GM19240 (cell line): ENCODE data around the gene NFRKB.
"Not testable (repeated sequence)": the region's sequence is repeated elsewhere in the genome, so short reads cannot be mapped to it uniquely, and the experiment has no call there.

Experiments
- DNase-seq: peaks from one replicate; pipeline ENCODE4 v3.0.0; 2011; ENCODE audit warnings: low spot score; ENCODE audit not compliant: insufficient read length

The NFRKB gene

DNA sequence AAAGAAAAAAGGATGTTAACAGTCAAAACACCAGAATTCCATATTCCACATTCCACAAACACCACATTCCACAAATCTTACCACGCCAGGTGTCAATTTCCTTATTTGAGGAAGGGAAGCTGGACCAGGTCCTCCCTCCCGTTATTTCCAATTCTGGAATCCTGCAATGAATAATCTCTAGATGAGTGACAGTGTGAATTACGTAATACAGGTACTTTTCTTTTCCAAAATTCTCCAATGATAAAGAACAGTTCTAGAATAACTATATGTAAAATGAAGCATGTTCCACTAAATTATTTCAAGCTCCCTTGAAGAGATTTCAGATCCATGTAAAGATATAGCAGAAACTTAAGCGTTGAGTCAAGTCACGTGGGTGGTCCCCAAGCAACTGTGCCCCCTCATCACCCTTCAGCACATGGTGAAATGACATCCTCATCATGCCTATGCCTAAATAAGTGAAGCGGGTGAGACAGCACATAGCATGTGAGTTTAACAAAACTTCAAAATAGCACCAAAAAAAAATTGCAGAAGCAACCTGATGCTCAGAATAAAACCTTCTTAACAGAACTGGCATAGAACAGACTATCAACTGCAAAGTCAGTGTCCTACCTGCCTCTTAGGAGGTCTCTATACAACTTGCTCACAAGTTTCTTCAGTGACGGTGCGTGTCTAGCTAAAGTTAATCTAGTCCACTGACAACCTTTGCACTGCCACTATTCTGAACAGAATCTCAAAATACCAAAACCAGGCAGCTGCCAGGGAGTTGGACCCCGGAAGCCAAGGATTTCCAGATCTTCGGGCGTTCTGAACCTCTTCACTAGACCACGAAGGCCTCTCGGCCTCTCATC is 876 bp downstream of the NFRKB start:
- DNase-seq, result peak; percentile 8

GRCh38 chr11:129888451-129888850 is 6.9 kb downstream of the NFRKB start:
- DNase-seq, result no peak

DNA sequence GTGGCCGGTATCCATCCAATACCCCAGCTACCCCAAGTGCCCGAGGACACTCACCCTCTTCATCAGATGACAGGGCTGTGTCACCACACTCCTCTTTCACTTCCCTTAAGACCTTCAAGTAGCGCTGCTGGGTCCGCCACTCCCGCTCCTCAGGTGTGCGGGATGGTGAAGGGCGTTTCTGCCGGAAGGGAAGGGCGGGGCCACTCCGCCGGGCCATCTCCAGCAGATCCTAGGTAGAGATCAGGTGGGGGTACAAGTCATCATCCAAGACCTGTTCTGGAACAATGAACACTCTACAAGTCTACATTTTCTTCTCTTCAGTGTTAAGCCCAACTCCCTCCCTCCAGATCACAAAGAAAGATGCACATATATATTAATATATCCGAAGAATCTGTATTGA is 10.0 kb downstream of the NFRKB start:
- DNase-seq, result no peak

DNA sequence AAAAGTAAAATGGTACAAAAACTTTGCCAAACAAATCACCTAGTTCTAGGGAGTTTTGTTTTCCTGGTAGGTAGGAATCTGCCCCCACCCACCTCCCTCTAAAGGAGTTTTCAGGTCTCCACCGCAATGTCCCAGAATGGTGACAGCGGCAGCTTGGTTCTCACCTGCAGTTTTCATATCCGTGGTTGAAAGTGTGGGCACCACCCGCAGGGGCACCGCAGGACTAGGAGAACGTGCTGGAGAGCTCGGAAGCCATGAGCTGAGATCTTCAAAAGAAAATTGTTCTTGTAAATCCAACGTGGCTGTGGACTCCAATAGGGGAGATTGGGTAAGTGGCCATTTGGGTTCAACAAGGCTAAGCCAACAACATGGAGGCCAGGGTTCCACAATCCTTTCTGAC is 10.8 kb downstream of the NFRKB start:
- DNase-seq, result no peak

- DNase-seq, result peak; percentile 29
These were observed 13.7 kb downstream of the NFRKB start for GRCh38 chr11:129881570-129882170.

DNA sequence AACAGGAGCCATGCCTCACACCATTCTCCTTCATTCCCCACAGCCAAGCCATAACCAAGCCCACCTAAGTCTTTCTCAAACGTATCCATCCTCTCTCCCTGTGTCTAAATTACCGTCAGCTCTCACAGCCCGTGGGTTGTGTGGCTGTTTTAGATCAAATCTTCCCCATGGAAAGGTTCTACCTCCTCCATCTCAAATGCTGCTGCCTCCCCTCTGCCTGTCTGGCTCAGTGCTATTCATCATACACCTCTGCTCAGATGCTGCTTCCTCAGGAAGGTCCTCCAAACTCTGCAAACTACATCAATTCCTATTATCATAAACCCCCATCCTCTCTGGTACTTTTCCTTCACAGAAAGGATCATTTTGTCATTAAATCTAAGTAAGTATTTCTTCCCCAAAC is 15.1 kb downstream of the NFRKB start:
- no peak for DNase-seq

DNA sequence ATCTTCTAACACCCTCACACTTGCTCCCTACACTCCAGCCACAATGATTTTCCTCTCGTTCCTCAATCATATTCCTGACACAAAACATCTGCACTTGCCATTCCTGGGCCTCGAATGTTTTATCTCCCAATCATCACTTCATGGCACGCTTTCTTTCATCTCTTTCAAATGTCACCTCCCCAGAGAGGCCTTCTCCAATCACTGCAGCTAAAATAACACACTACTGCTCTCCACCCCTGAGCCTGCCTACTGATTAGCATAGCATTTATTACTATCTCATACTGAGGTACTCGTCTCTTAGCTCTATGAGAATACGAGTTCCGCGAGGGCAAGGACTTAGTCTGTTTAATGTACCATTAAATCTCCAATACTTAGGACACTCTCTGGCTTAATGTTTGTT is 23.5 kb downstream of the NFRKB start:
- DNase-seq, result no peak

DNA sequence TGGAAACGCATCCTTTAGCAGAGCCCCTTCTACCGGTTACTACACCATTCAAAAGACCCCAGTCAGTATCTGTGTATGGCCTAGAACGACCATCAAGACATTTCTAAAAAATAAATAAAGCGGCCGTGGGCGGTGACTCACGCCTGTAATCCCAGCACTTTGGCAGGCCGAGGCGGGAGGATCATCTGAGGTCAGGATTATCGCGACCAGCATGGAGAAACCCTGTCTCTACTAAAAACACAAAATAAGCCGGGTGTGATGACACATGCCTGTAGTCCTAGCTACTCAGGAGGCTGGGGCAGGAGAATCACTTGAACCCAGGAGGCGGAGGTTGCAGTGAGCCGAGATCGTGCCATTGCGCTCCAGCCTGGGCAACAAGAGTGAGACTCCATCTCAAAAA is 26.8 kb downstream of the NFRKB start:
- not testable (repeated sequence) for DNase-seq

DNA sequence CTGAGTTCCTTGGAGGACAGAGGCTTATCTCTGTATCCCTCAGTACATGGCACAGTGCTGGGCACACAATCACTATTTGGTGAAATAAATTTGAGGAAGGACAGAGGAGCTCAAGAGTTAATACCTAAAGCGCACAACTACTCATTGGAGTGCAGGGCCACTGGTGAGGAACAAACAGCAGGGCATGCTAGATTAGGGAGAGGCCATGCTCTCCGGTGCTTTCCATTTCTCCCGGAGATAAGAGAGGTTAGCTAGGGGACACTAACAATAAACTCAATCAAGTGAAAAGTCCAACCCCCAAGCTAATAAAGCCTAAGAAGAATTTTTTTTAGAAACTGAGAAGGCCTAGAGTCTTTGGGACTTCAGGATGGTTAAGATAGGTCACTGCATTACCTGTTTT is 29.1 kb downstream of the NFRKB start:
- no peak for DNase-seq

DNA sequence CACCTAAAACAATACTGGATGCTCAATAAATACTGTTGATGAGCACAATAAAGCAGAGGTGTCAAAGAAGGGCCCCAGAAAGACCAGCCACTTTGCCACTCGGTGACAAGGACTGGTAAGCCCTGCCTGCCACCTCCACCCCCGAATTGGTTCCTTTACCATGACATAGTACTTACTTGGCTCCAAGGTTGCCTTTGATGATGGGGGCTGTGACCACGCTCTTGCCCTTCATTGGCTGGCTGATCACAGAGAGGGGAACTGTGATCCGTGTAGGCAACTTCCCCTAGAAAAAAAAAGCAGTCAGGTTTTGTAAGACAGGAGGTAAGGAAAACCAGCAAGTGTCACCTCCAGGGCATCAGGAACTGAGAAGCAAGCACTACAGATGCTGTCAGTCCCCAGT is 29.7 kb downstream of the NFRKB start:
- no peak for DNase-seq

- DNase-seq, result no peak
These were observed 30.6 kb downstream of the NFRKB start for GRCh38 chr11:129864811-129865210.

DNA sequence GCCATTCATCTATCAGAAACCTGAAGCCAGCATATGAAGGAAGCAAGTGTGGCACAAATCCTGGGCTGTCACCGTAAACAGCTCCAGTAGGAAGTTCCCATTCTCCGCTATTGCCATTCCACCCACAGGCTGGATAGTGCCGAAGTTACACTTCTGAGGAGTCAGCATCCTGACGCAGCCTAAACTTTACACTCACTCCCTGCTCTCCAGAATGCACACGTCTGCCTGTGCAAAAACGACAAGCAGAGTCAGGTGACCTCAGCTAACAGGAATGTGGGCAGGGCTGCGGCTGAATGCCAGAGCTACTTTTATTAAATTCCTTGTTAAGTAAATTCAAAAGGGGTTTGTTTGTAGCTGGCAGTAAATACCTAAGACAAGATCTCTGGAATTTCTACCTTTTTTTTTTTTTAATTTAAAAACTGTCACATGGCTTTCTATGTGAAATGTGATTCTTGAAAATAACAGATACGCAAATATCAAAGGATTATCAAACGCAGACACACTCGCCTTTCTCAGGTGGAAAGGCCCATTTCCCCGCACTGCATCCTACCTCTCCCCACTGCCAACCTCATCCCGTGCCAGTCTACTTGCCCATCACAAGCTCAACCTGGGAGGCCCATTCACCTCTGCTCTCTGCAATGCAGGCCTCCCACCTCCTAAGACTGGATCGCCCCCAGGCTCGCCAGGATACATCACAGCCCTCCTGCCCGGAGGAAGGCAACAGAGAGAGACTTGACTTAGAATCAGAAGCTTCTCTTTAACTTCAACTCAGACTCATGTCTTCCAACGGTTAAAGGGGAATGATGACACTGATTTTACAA is 33.5 kb downstream of the NFRKB start:
- DNase-seq, result no peak

DNA sequence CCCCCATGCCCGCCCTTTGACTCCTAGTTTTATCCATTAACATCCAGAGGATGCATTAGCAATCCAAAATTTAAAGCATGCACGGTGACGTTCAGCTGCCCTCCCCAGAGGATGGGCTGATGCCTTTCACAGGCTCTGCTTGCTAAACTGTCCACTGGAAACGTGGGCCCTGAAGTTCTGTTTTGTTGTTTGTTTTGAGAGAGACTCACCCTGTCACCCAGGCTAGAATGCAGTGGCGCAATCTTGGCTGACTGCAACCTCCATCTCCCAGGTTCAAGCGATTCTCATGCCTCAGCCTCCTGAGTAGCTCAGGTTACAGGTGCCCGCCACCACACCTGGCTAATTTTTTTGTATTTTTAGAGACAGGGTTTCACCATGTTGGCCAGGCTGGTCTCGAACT is 39.3 kb downstream of the NFRKB start:
- DNase-seq, result no peak

GRCh38 chr11:129855086-129855485 is 40.3 kb downstream of the NFRKB start:
- DNase-seq, result no peak

DNA sequence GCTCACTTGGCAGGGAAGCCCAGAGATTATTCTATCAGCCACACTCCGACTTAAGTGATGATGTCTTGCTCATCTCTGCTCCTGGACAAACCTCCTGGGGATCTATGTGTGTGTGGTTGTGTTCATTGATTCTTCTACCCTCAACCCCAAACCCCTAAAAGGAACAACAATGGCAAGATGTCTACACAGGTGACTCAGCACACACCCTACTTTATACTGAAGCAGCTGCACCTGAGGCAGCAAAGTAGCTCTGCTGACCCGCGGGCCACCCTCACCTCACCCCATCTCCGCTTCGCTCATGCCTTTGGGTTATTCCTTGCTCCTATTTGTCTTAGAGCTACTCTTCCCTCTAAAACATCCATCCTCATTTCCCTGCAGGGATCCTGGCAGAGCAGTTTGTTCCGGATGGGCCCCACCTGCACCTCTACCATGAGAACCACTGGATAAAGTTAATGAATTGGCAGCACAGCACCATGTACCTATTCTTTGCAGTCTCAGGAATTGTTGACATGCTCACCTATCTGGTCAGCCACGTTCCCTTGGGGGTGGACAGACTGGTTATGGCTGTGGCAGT is 41.1 kb downstream of the NFRKB start:
- no peak for DNase-seq

DNA sequence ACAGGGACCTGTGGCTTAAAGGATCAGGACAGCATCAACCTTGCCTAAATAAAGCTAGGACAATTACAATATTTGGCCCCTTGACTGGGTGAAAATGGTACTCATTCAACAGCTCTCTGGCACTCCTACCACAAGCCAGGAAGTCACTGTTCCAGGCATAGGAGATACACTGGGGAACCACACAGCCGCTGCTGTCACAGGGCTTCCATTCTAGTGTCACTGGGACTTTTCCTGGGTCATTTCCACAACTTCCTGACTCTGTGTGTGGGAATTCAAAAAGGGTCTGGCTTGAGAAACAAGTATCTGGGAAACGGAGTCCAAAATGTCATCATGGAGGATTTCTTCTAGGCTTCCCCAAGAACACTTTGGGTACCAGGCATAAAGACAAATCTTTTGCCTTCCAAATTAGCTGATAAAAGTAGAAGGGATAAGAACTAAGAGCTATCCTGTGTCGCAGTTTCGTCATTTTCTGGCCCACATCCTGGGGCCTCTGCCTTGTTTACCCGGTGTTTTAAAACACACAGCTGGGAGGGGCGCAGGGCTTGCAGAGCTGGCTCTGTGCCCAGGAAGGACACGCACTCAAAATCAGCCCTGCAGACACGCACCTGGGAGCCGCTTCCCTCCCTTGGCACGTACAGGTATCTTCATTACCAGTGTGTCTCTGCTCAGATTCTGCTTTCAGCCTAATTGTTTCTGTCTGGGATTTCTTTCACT is 41.7 kb downstream of the NFRKB start:
- no peak for DNase-seq

DNA sequence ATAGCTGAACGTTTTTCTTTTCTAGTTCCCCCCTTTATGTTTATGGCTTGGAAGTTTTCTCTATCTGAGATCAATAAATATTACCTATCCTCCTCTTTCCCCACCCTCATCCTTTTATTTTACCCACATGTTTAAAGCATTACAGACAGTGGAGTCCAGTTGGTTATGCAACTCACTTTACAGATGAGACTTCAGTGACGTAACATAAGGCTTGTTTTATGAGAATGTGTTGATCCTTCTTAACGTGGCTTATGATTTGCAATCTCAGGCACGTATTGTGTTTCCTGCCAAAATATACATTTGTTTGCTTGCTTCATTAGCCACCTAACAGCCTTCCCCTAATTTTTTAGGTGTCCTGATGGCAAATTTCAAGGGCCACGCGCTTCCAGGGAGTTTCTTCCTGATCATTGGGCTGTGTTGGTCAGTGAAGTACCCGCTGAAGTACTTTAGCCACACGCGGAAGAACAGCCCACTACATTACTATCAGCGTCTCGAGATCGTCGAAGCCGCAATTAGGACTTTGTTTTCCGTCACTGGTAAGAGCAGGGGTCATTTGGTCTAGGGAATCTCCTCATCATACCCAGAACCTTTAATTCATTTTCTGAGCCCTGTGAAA is 43.1 kb downstream of the NFRKB start:
- no peak for DNase-seq

GRCh38 chr11:129849447-129850130 is 45.8 kb downstream of the NFRKB start:
- DNase-seq, result no peak

GRCh38 chr11:129847361-129847760 is 48.0 kb downstream of the NFRKB start:
- not testable (repeated sequence) for DNase-seq
